Endothelial cell (in vitro differentiated cells): ENCODE results near the gene TRIOBP. TPM values are rescaled to one million over a fixed set of nuclear protein-coding genes. Genes with fewer than 3 reads are reported as not detected.

Experiments used
- DNase-seq: peaks from one replicate; pipeline ENCODE4 v3.0.0; 2021; ENCODE audit warnings: low spot score
- H3K27ac Mint-ChIP-seq: one replicate; pipeline ENCODE4 v1.8.0; 2021; ENCODE audit warnings: mixed read lengths, inconsistent platforms; ENCODE audit not compliant: unreplicated experiment
- H3K27me3 Mint-ChIP-seq: one replicate; pipeline ENCODE4 v1.8.0; 2021; ENCODE audit warnings: mild to moderate bottlenecking, moderate library complexity, mixed read lengths, inconsistent platforms; ENCODE audit not compliant: unreplicated experiment
- H3K36me3 Mint-ChIP-seq: one replicate; pipeline ENCODE4 v1.8.0; 2021; ENCODE audit warnings: mild to moderate bottlenecking, low read depth, mixed read lengths, inconsistent platforms; ENCODE audit not compliant: unreplicated experiment
- H3K4me1 Mint-ChIP-seq: one replicate; pipeline ENCODE4 v1.8.0; 2021; ENCODE audit warnings: mild to moderate bottlenecking, mixed read lengths, inconsistent platforms; ENCODE audit not compliant: unreplicated experiment
- H3K4me3 Mint-ChIP-seq: one replicate; pipeline ENCODE4 v1.8.0; 2021; ENCODE audit warnings: mild to moderate bottlenecking, mixed read lengths, inconsistent platforms; ENCODE audit not compliant: unreplicated experiment
- H3K9me3 Mint-ChIP-seq: one replicate; pipeline ENCODE4 v1.8.0; 2021; ENCODE audit warnings: mixed read lengths, inconsistent platforms; ENCODE audit not compliant: unreplicated experiment
- CTCF ChIP-seq: fragments of 200-600 bp; sonication (generic); IDR thresholded peaks from one replicate; pipeline ENCODE4 v1.5.0; 2021; ENCODE audit warnings: antibody characterized with exemption; ENCODE audit not compliant: unreplicated experiment
- total RNA-seq: library from RNA; stranded (reverse); fragmentation: NEBNext Ultra II Directional; extraction: Animal tissue kit (Norgen Biotek cat#: 25700); gene quantifications from one replicate; pipeline ENCODE4 v1.2.1, GENCODE V29; 2021; ENCODE audit not compliant: unreplicated experiment

TRIOBP gene
- total RNA-seq, 1 donor from 2014 or later: 110 TPM

- Mint-ChIP-seq H3K4me1 (peaks cover 32% of the 10 kb centered on the region), H3K27ac (peak overlapping the region; percentile 93), H3K36me3 (peaks cover 11% of the 10 kb centered on the region), H3K9me3 (no peaks in the 10 kb centered on the region), H3K4me3 (peak overlapping the region; percentile 98), H3K27me3 (peaks cover 14% of the 10 kb centered on the region)
- no peak for TF ChIP-seq CTCF
- peak; percentile 87 for DNase-seq
Observed at GRCh38 chr22:37745548-37746365, 48.9 kb downstream of the TRIOBP start.

DNA sequence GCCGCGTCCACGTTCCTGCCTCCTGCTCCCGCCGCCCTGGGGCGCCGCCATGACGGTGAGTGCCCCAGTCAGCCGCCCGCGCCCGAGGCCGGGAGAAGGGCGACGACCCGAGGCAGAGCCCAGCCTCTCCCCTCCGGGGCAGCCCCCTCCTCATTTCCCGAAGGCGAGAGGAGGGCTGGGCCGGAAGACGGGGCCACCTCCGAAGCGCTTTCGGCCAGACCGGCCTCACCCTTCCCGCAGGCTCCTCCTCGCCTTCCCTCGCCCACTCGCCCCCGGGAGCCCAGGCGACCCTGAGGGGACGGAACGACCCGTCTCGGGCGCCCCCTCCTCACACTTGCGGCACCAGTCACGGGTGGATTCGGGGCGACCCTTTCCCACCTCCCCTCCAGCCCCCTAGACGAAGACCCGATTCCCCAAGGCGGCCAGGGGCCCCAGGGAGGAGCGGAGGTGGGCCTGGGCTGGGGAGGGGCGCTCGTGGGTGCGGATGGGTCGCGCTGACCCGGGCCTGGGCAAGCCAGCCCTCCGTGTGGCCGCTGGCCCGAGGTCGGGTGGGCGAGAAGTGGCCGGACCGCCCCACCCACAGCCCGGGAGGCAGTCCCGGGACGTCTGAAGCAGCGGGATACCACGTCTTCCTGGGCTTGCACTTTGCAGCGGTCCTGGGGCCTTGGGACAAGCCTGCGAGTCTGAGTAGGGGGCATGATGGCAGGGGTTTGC is 49.7 kb downstream of the TRIOBP start:
- peaks cover 11% of the 10 kb centered on the region for H3K36me3 Mint-ChIP-seq
- peak overlapping the region; percentile 91 for H3K27ac Mint-ChIP-seq
- H3K4me3 Mint-ChIP-seq: peak overlapping the region; percentile 95
- no peaks in the 10 kb centered on the region for H3K9me3 Mint-ChIP-seq
- H3K4me1 Mint-ChIP-seq: peaks cover 32% of the 10 kb centered on the region
- peak; percentile 62 for DNase-seq
- TF ChIP-seq CTCF: no peak
- H3K27me3 Mint-ChIP-seq: peaks cover 15% of the 10 kb centered on the region

- peak overlapping the region; percentile 93 for H3K27ac Mint-ChIP-seq
- no peaks in the 10 kb centered on the region for H3K9me3 Mint-ChIP-seq
- no peak for TF ChIP-seq CTCF
- H3K4me1 Mint-ChIP-seq: peaks cover 32% of the 10 kb centered on the region
- peak; percentile 67 for DNase-seq
- peaks cover 11% of the 10 kb centered on the region for H3K36me3 Mint-ChIP-seq
- peak overlapping the region; percentile 95 for H3K4me3 Mint-ChIP-seq
- H3K27me3 Mint-ChIP-seq: peaks cover 15% of the 10 kb centered on the region
Observed at GRCh38 chr22:37747080-37747714, 50.3 kb downstream of the TRIOBP start.

GRCh38 chr22:37747715-37748100 is 50.9 kb downstream of the TRIOBP start:
- Mint-ChIP-seq H3K27me3 (peaks cover 15% of the 10 kb centered on the region), H3K9me3 (no peaks in the 10 kb centered on the region), H3K36me3 (peaks cover 11% of the 10 kb centered on the region), H3K4me3 (peak overlapping the region; percentile 95), H3K4me1 (peaks cover 32% of the 10 kb centered on the region), H3K27ac (peak overlapping the region; percentile 93)
- DNase-seq: no peak
- TF ChIP-seq CTCF: no peak
